HUES64 (cell line): Measurements from ENCODE around the gene SPDYE2B.
A peak's percentile ranks its signal among the peaks of the same experiment; 100 is the strongest.
"Not testable (repeated sequence)": the region's sequence is repeated elsewhere in the genome, so short reads cannot be mapped to it uniquely, and the experiment has no call there.

Source experiments
- H3K27ac ChIP-seq: 2 replicates; pipeline ENCODE4 v1.7.0; 2013; ENCODE audit warnings: low read depth, low read length, inconsistent platforms
- H3K27me3 ChIP-seq: 2 replicates; pipeline ENCODE4 v1.6.1; 2013; ENCODE audit warnings: mild to moderate bottlenecking, low read length; ENCODE audit not compliant: insufficient read depth
- H3K36me3 ChIP-seq: 2 replicates; pipeline ENCODE4 v1.6.1; 2013; ENCODE audit warnings: mild to moderate bottlenecking, low read length; ENCODE audit not compliant: insufficient read depth
- H3K4me1 ChIP-seq: 2 replicates; pipeline ENCODE4 v1.6.1; 2013; ENCODE audit warnings: mild to moderate bottlenecking, low read length, moderate library complexity; ENCODE audit not compliant: insufficient read depth
- H3K4me3 ChIP-seq: 2 replicates; pipeline ENCODE4 v1.5.1; 2013; ENCODE audit warnings: mild to moderate bottlenecking, low read length, moderate library complexity
- H3K9ac ChIP-seq: 2 replicates; pipeline ENCODE4 v1.6.1; 2013; ENCODE audit warnings: mild to moderate bottlenecking, low read depth, low read length
- H3K9me3 ChIP-seq: 2 replicates; pipeline ENCODE4 v1.6.1; 2013; ENCODE audit warnings: low read depth, low read length; ENCODE audit not compliant: insufficient read depth
- WGBS: fragments of 150-250, 120-280 bp; methylation state at CpG from one replicate; pipeline ENCODE4 v1.1.7; 2013; ENCODE audit warnings: missing lambda C conversion rate; 5-methylcytosine and 5-hydroxymethylcytosine counted together

The SPDYE2B gene

GRCh38 chr7:102664765-102665164 lies 14.6 kb downstream of the SPDYE2B start:
- H3K27ac ChIP-seq, H3K4me3 ChIP-seq, H3K9me3 ChIP-seq, H3K4me1 ChIP-seq, H3K9ac ChIP-seq, H3K27me3 ChIP-seq, H3K36me3 ChIP-seq: not testable (repeated sequence)
- 88% methylated on average over 2 of the region's 11 CpGs for WGBS

GRCh38 chr7:102666850-102667249 lies 16.7 kb downstream of the SPDYE2B start:
- not testable (repeated sequence) for H3K27ac ChIP-seq, H3K36me3 ChIP-seq, H3K4me1 ChIP-seq, H3K9ac ChIP-seq, H3K27me3 ChIP-seq, H3K4me3 ChIP-seq, H3K9me3 ChIP-seq
- WGBS = no CpG with 5 or more reads among the region's 16 CpGs

- not testable (repeated sequence) for H3K9me3 ChIP-seq, H3K9ac ChIP-seq, H3K36me3 ChIP-seq, H3K27me3 ChIP-seq, H3K4me3 ChIP-seq, H3K27ac ChIP-seq, H3K4me1 ChIP-seq
- no CpG with 5 or more reads among the region's 14 CpGs for WGBS
Measured at GRCh38 chr7:102667523-102667922, 17.4 kb downstream of the SPDYE2B start.

DNA sequence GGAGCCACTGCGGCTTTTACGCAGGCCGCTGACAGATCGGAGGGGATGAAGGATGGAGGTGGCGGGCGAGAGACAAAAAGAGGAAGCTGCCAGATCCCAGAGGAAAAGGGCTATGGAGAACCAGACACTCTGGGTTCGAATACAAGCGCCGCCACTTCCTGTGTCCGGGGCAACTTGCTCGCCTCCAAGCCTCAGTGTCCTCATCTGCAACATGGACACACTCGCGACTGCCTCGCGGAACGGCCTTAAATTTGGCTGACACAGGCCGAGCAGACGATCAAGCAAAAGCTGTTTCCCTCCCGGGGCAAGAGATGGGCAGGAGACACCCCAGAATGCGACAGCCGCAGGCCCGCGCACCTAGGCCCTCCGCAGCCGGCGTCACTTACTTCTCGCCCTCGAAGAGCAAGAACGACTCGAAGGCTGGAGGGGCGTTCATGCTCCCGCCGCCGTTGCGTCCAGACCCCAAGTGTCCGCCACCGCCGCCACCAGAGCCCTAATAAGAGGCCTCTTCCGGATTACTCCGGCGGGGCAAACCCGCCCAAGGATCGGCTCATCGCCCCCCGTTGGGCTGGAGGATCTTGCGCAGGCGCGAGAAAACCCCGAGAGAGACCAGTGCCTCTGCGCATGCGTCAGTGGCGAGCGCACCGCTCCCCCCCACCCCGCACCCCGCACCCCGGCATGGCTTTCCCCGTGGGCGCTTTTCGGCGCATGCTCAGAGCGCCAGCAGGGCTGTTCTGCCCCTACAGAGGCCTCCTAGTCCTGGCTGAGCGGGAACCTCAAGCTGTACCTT lies 21.2 kb downstream of the SPDYE2B start, which contains the start of gene POLR2J2:
POLR2J2 (minus strand) TSS at position 498 of the 790 bp plus-strand sequence; CDS start at position 436, 62 bp downstream.
- not testable (repeated sequence) for H3K36me3 ChIP-seq, H3K4me1 ChIP-seq, H3K27me3 ChIP-seq, H3K9me3 ChIP-seq, H3K9ac ChIP-seq, H3K27ac ChIP-seq
- peak within 1 kb of the TSS; percentile 46 for H3K4me3 ChIP-seq
- WGBS = 0% methylated on average over 20 of the region's 63 CpGs

DNA sequence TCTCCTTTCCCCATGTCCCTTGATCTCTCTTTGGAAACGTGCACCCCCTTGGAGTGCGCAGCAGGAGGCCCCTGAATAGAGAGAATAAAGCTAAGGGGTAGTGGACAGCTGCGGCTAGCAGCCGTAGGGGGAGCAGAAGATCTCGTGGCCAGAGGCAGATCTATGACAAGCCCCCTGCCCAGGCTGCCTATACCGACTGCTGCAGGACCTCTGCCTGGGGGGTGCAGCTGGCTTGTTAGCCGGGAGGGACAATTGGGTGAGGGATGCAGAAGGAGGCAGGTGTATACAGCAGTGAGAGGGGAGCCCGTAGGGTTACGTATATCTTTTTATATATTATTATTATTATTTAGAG lies 21.8 kb downstream of the SPDYE2B start:
- H3K27me3 ChIP-seq, H3K9ac ChIP-seq, H3K36me3 ChIP-seq, H3K9me3 ChIP-seq, H3K4me1 ChIP-seq, H3K27ac ChIP-seq, H3K4me3 ChIP-seq: not testable (repeated sequence)
- WGBS = no CpG with 5 or more reads among the region's 9 CpGs

DNA sequence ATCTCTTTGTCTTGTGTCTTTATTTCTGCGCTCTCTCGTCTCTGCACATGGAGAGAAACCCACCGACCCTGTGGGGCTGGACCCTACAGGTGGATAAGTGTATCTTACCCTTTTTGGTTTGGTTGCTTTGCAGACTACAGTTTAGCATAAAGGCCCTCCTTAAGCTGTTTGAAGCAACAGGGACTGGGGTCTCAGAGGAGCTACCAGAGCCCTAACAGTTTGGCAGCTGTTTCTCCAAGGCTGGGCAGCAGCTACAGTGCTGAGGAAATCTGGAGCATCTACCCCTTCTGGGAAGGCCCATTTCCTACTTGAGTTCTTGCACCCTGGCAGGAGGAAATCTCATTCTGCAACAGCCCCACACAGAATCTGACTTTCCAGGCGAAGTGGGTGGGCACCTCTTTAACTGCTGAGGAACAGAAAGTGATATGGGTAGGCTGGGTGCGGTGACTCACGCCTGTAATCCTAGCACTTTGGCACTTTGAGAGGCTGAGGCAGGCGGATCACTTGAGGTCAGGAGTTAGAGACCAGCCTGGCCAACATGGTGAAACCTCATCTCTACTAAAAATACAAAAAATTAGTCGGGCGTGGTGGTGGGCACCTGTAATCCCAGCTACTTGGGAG lies 23.4 kb downstream of the SPDYE2B start:
- not testable (repeated sequence) for H3K9me3 ChIP-seq, H3K4me1 ChIP-seq, H3K27ac ChIP-seq, H3K4me3 ChIP-seq, H3K27me3 ChIP-seq, H3K36me3 ChIP-seq, H3K9ac ChIP-seq
- no CpG with 5 or more reads among the region's 9 CpGs for WGBS

DNA sequence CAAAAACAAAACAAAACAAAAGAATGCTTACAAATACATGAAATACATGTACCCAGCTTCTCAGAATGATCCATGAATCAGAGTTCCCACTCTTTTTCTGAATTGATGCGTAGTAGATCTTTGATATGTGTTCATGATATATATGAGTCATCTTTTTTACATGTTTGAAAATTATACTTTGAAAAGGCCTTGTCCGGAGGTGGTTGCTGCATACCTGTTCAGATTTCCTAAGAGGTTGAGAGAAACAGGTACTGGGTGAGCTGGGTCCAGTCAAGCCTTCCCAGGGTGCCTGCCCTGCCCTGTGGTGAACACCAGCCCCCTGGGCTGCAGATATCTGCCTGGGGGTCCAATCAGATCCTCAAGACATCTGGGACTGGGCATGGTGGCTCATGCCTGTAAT lies 25.4 kb downstream of the SPDYE2B start:
- H3K4me1 ChIP-seq, H3K36me3 ChIP-seq, H3K9ac ChIP-seq, H3K4me3 ChIP-seq, H3K27ac ChIP-seq, H3K9me3 ChIP-seq, H3K27me3 ChIP-seq: not testable (repeated sequence)
- WGBS = 76% methylated on average over 1 of the region's 2 CpGs

- H3K27me3 ChIP-seq, H3K36me3 ChIP-seq, H3K27ac ChIP-seq, H3K9ac ChIP-seq, H3K9me3 ChIP-seq, H3K4me3 ChIP-seq, H3K4me1 ChIP-seq: not testable (repeated sequence)
- no CpG with 5 or more reads among the region's 5 CpGs for WGBS
Measured at GRCh38 chr7:102680780-102681179, 30.7 kb downstream of the SPDYE2B start.

- WGBS = no CpG with 5 or more reads among the region's 5 CpGs
- H3K4me3 ChIP-seq = not testable (repeated sequence)
Measured at GRCh38 chr7:102682560-102682959, 32.4 kb downstream of the SPDYE2B start.

DNA sequence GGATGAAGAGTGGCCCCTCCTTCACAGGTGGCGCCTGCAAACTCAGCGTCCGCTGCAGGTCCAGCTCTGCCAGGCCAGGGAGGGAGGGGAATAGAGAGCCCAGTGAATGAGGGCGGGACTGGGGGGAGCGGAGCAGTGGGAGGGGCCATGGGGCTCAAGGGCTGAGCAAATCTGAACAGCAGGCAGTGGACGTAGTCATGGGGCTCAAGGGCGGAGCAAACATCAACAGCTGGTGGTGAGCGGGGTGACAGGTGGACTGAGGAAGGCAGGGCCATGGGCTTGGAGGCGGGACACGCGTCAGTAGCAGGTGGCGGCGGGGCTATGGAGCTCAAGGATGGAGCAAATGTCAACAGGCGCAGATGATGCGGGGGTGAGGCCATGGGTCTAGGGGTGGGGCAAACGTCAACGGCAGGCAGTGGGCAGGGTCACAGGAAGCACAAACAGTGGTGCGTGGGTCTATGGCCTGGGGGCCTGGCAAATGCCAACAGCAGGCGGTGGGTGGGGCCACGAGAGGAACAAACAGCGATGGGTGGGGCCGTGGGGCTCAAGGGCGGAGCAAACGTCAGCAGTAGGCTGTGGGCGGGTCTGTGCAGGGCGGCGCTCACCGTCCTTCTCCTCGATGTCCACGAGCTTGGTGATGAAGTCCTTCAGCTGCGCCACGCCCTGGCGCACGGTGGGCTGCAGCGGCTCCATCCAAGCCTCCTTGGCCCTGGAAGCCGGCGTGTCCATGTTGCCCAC lies 38.3 kb downstream of the SPDYE2B start:
- H3K36me3 ChIP-seq, H3K27me3 ChIP-seq, H3K9ac ChIP-seq, H3K4me1 ChIP-seq, H3K27ac ChIP-seq, H3K9me3 ChIP-seq, H3K4me3 ChIP-seq: not testable (repeated sequence)
- WGBS = no CpG with 5 or more reads among the region's 37 CpGs

More at GRCh38 chr7:102682560-102682959, 32.4 kb downstream of the SPDYE2B start:
- not testable (repeated sequence) for H3K4me1 ChIP-seq, H3K9ac ChIP-seq, H3K9me3 ChIP-seq, H3K27ac ChIP-seq, H3K36me3 ChIP-seq, H3K27me3 ChIP-seq

DNA sequence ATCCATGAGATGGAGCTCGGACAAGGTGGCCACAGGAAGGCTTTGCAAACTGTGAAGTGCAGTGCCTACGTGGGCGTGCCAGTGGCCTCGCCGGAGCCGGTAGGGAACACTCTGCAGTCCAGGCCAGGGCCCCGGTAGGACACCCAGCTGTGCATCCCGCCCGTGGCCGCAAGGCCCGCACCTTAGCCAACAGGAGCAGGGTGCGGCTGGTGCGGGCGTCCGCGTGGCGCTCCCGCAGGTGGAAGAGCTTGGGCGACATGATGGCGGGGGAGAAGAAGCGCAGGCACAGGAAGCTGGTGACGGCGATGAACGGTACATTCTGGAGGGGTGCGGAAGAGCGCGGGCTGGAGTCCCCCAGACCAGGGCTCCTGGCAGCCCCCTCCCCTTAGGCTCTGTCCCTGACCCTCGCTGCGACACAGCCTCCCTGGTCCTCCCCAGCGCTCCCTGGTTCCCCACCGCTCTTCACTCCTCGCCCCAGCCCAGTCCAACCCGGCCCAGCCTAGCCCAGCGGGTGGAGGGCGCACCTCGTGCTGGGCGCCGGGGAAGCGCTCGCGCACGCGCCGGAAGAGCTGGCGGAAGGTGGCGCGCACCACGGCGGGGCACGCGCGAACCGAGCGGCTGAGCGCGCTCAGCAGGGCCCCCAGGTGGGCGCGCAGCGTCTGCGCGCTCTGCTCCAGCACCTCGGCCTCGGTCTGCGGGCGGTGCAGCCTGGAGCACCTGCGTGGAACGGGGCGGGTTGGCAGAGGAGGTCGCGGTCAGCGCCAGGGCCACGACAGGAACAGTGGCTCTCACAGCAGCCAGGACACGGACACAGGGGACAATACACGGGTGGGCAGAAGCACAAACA lies 39.5 kb downstream of the SPDYE2B start:
- not testable (repeated sequence) for H3K4me1 ChIP-seq, H3K36me3 ChIP-seq, H3K27ac ChIP-seq, H3K9me3 ChIP-seq, H3K9ac ChIP-seq, H3K27me3 ChIP-seq
- 0 out of 2 replicates have a peak overlapping the region, but pooled peaks have one; percentile 13 for H3K4me3 ChIP-seq
- WGBS = no CpG with 5 or more reads among the region's 74 CpGs
